B cell (primary cell): ENCODE measurements around the gene GAST. TPM values are rescaled to one million over a fixed set of nuclear protein-coding genes. Genes with fewer than 3 reads are reported as not detected.

Source experiments
- ATAC-seq: fragments of 200-7000 bp; cut with Tn5 transposase; one replicate; pipeline ENCODE4 v1.10.0; 2021; ENCODE audit warnings: low read depth, mild to moderate bottlenecking, moderate number of reproducible peaks, moderate library complexity
- CTCF ChIA-PET: fragments of 350-600 bp; sonication (Branson Sonifier 250); formaldehyde crosslinking; loops from one replicate; lab custom pipeline; 2021; ENCODE audit warnings: antibody characterized with exemption, inconsistent platforms; lab: Charles Lee
- POLR2A ChIA-PET: fragments of 350-600 bp; sonication (Branson Sonifier 250); formaldehyde crosslinking; loops from one replicate; lab custom pipeline; 2021; ENCODE audit warnings: antibody characterized with exemption; lab: Charles Lee
- DNase-seq: peaks from one replicate; pipeline ENCODE4 v3.0.0; 2013
- H2AFZ ChIP-seq: 2 replicates; pipeline ENCODE4 v1.6.1; 2012; ENCODE audit warnings: mild to moderate bottlenecking, low read depth, low read length; ENCODE audit not compliant: insufficient read depth, poor library complexity, severe bottlenecking
- H3K27ac ChIP-seq, 2 donors: 1 replicate in 1 of 2; 2 replicates in 1 of 2; pipeline ENCODE4 v1.5.1; 2012 to 2013; ENCODE audit warnings: low read length in 2 of 2, mild to moderate bottlenecking in 2 of 2, moderate library complexity in 1 of 2
- H3K27me3 ChIP-seq, 4 experiments: fragments of 200-600 bp in 1 of 4; sonication (generic) in 1 of 4; replicated peaks in 1 of 4; 1 replicate in 2 of 4; 2 replicates in 2 of 4; pipeline versions ENCODE4 v1.6.1 to v1.7.0; 2013 to 2016; ENCODE audit warnings: low read length in 3 of 4, mild to moderate bottlenecking in 2 of 4, mixed read lengths in 1 of 4, moderate library complexity in 1 of 4; ENCODE audit not compliant: insufficient read depth in 4 of 4, control insufficient read depth in 3 of 4; ENCODE audit errors: control extremely low read depth in 1 of 4
- H3K36me3 ChIP-seq, 2 experiments: replicated peaks in 1 of 2; 1 replicate in 1 of 2; 2 replicates in 1 of 2; pipeline versions ENCODE4 v1.6.1 to v1.7.1; 2013; ENCODE audit warnings: low read length in 1 of 2; ENCODE audit not compliant: insufficient read depth in 2 of 2, control insufficient read depth in 1 of 2; ENCODE audit errors: control extremely low read depth in 1 of 2, extremely low read depth in 1 of 2
- H3K4me1 ChIP-seq, 2 donors: fragments of 200-600 bp in 1 of 2; sonication (generic) in 1 of 2; 1 replicate in 1 of 2; 2 replicates in 1 of 2; pipeline versions ENCODE4 v1.5.1 to v1.6.1; 2013 to 2017; ENCODE audit warnings: low read length in 2 of 2; ENCODE audit not compliant: control insufficient read depth in 2 of 2, insufficient read depth in 2 of 2
- H3K4me2 ChIP-seq: replicated peaks from 2 replicates; pipeline ENCODE3; 2012; ENCODE audit warnings: mild to moderate bottlenecking, low read depth, low read length; ENCODE audit not compliant: poor library complexity, severe bottlenecking
- H3K4me3 ChIP-seq, 5 experiments: fragments of 200-600 bp in 1 of 5; sonication (generic) in 1 of 5; 1 replicate in 3 of 5; 2 replicates in 2 of 5; pipeline versions ENCODE4 v1.5.1 to v1.7.0; 2011 to 2016; ENCODE audit warnings: low read length in 4 of 5, mild to moderate bottlenecking in 4 of 5, low read depth in 2 of 5, control low read depth in 1 of 5, moderate library complexity in 1 of 5; ENCODE audit not compliant: insufficient read depth in 1 of 5; ENCODE audit errors: control extremely low read depth in 1 of 5, extremely low read depth in 1 of 5
- H3K79me2 ChIP-seq: fragments of 200-600 bp; sonication (generic); one replicate; pipeline ENCODE4 v1.6.0; 2016; ENCODE audit warnings: low read length; ENCODE audit not compliant: control insufficient read depth, insufficient read depth
- H3K9ac ChIP-seq: fragments of 200-600 bp; sonication (generic); 2 replicates; pipeline ENCODE4 v1.6.1; 2017; ENCODE audit warnings: mild to moderate bottlenecking, low read length, moderate library complexity
- H3K9me3 ChIP-seq, 3 donors: one replicate each; pipeline versions ENCODE4 v1.6.1 to v1.7.1; 2013; ENCODE audit warnings: low read length in 2 of 3; ENCODE audit not compliant: control insufficient read depth in 2 of 3, insufficient read depth in 1 of 3; ENCODE audit errors: control extremely low read depth in 1 of 3
- H4K20me1 ChIP-seq: 2 replicates; pipeline ENCODE4 v1.6.0; 2012; ENCODE audit warnings: mild to moderate bottlenecking, low read length; ENCODE audit not compliant: insufficient read depth, control insufficient read depth, poor library complexity, severe bottlenecking
- H3K27ac Mint-ChIP-seq: one replicate; pipeline ENCODE4 v1.8.0; 2021; ENCODE audit warnings: mixed read lengths
- H3K27me3 Mint-ChIP-seq: one replicate; pipeline ENCODE4 v1.8.0; 2021; ENCODE audit warnings: mixed read lengths
- H3K4me1 Mint-ChIP-seq: one replicate; pipeline ENCODE4 v1.8.0; 2021; ENCODE audit warnings: mixed read lengths
- H3K4me3 Mint-ChIP-seq: one replicate; pipeline ENCODE4 v1.8.0; 2021; ENCODE audit warnings: mixed read lengths
- H3K9me3 Mint-ChIP-seq: one replicate; pipeline ENCODE4 v1.8.0; 2022; ENCODE audit warnings: mixed read lengths; ENCODE audit not compliant: insufficient read depth
- CTCF ChIP-seq: fragments of 200-600 bp; IDR thresholded peaks from one replicate; pipeline ENCODE4 v1.8.0; 2022; ENCODE audit warnings: antibody characterized with exemption, mild to moderate bottlenecking
- EZH2 ChIP-seq: IDR thresholded peaks from 2 replicates; pipeline ENCODE4 v1.6.1; 2012; ENCODE audit warnings: borderline replicate concordance, low read depth, mild to moderate bottlenecking, moderate library complexity, low read length; ENCODE audit not compliant: insufficient read depth, poor library complexity, severe bottlenecking
- WGBS: methylation state at CpG from one replicate; pipeline ENCODE4 v1.1.5; 2013; ENCODE audit warnings: missing lambda C conversion rate; ENCODE audit not compliant: insufficient coverage; 5-methylcytosine and 5-hydroxymethylcytosine counted together
- intact Hi-C: fragments of 100-400 bp; cut with micrococcal nuclease; formaldehyde crosslinking; loops from one replicate; pipeline ENCODE4 v1.10.0; 2022
- polyA plus RNA-seq: library from polyadenylated mRNA; depleted of rRNA; stranded (reverse); fragments of >200 nt; gene quantifications from 2 replicates; pipeline ENCODE4 v1.2.3, GENCODE V29; 2012
- total RNA-seq, 2 donors: library from RNA; stranded (reverse); fragments of 120-200 nt in 1 of 2; gene quantifications; 1 replicate in 1 of 2; 2 replicates in 1 of 2; pipeline versions ENCODE4 v1.2.3 to v1.2.4, GENCODE V29; 2013 to 2022

Gene GAST
- total and polyA plus RNA-seq, 2 donors (not counting 1 experiment from before 2014, with no cell fraction given): not detected

DNA sequence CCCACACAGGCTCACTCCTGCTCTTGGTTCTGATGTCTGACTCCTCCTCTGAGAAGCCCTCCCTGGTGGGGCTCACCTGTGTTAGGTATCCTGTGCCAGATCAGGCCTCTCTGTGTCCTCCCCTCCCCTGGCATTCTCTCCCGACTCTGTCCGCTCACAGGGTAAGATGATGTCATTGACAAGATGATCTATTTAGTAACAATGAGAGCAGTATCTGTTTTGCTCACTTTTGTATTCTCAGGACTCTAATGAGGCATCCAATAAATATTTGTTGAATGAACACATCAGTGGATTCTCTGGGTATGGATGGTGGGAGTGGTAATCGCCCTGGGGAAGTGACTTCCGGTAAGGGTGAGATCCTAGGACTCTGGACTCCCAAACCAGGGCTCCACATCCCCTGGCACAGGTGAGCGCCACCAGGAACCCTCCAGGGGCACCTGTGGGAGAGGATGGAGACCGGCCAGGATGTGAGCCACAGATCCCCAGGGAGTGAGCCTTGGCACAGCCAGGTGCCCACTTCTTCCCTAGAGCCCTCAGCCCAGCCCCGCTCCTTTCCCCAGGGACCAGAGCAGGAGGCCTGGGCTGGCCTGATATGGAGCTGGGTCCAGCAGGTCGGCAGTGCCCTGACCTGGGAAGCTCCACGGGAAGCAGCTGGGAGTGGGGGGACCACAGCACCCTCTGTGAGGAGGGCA lies 27.7 kb downstream of the GAST start:
- H3K27me3 Mint-ChIP-seq: peaks cover 21% of the 10 kb centered on the region
- no peak for TF ChIP-seq EZH2
- Histone ChIP-seq H3K4me3 (no peak overlapping the region), H3K9ac (no peak overlapping the region), H4K20me1 (no peaks in the 10 kb centered on the region), H3K4me2 (no peak overlapping the region), H2AFZ (no peak overlapping the region), H3K4me1 (peaks cover 12 to 13% of the 10 kb centered on the region in 2 donors), H3K36me3 (no peaks in the 10 kb centered on the region), H3K27me3 (peaks cover 0 to 27% (median 15%) of the 10 kb centered on the region in 4 experiments), H3K79me2 (no peaks in the 10 kb centered on the region), H3K9me3 (no peaks in the 10 kb centered on the region), H3K27ac (no peak overlapping the region)
- ChIA-PET CTCF (interaction anchor here (5.2 kb wide), 1 partner anchor 61 kb away, joined by 30 read pairs; no protein-coding TSS in a partner anchor), POLR2A (no interaction called here)
- no peak for DNase-seq
- 67% methylated on average over 6 of the region's 9 CpGs for WGBS
- no peak overlapping the region for H3K4me3 Mint-ChIP-seq
- intact Hi-C loops: loop anchor here (2.0 to 10.0 kb wide), 3 partner anchors 47 to 225 kb away; partner anchors contain the start of genes CNP, JUP and P3H4
- H3K27ac Mint-ChIP-seq: no peak overlapping the region
- peaks cover 5% of the 10 kb centered on the region for H3K4me1 Mint-ChIP-seq
- ATAC-seq: no peak
- no peaks in the 10 kb centered on the region for H3K9me3 Mint-ChIP-seq

DNA sequence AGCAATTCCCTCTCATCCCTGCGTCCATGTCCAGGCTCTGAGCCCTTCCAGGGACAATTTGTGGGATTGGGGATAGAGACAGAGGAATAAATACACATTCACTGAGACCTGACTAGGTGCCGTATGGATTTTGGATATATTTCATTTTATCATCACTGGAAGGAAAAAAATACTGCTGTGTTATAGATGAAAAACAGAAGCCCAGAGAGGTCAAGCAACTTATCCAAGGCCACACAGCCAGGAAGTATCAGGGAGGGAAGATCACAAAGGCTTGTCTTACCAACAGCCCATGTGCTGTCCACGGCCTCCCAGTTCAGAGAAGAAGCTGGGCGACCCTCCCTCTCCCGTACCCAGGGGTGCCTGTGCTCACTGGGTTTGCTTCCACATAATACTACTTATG lies 28.4 kb downstream of the GAST start:
- Histone ChIP-seq H2AFZ (no peak overlapping the region), H3K4me3 (no peak overlapping the region), H3K27me3 (peaks cover 0 to 24% (median 11%) of the 10 kb centered on the region in 4 experiments), H3K4me2 (no peak overlapping the region), H3K79me2 (no peaks in the 10 kb centered on the region), H3K36me3 (no peaks in the 10 kb centered on the region), H3K4me1 (peaks cover 7 to 8% of the 10 kb centered on the region in 2 donors), H3K9ac (no peak overlapping the region), H3K27ac (no peak overlapping the region), H3K9me3 (no peaks in the 10 kb centered on the region), H4K20me1 (no peaks in the 10 kb centered on the region)
- Mint-ChIP-seq H3K27ac (no peak overlapping the region), H3K27me3 (peaks cover 17% of the 10 kb centered on the region), H3K4me3 (no peak overlapping the region), H3K9me3 (no peaks in the 10 kb centered on the region), H3K4me1 (peaks cover 2% of the 10 kb centered on the region)
- TF ChIP-seq EZH2 (no peak), CTCF (no peak)
- intact Hi-C loops: no loop called here
- ChIA-PET CTCF (interaction anchor here (0.8 to 5.2 kb wide), 2 partner anchors 60 to 68 kb away, joined by 3 to 30 read pairs; no protein-coding TSS in a partner anchor), POLR2A (no interaction called here)
- ATAC-seq (no peak), DNase-seq (no peak)
- WGBS: 100% methylated on average over 1 of the region's 5 CpGs
